Measurements from ENCODE around the gene CARD11. TPM values are rescaled to one million over a fixed set of nuclear protein-coding genes. Genes with fewer than 3 reads are reported as not detected.
A peak's percentile ranks its signal among the peaks of the same experiment; 100 is the strongest.

Gene CARD11
- total RNA-seq, 4 donors from 2014 or later: 0.24 to 0.38 (median 0.29) TPM; not detected in 1

DNA sequence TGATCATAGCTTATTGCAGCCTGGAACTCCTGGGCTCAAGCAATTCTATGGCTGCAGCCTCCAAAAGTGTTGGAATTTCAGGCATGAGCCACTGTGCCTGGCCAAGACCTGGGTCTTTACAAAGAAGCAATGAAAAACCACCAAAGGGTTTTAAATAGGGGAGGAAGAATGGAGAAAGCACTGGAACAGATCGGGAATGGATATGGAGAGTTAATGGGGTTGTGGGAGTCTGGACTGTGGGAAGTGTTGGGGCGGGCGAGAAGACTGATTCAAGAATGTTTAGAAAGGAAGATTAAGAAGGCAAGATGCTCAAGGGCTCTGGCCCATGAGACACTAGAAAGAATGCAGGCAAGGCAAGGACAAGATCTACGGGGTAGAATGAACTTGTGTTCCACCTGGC, 98.5 kb downstream of the CARD11 start:
- H3K27me3 ChIP-seq: peaks cover 24% of the 10 kb centered on the region
- H3K9me3 ChIP-seq: no peaks in the 10 kb centered on the region
- no peaks in the 10 kb centered on the region for H3K4me1 ChIP-seq
- no peak for TF ChIP-seq POLR2A (IDR thresholded peaks at IDR 0.05)
- no peak for TF ChIP-seq EP300 (IDR thresholded peaks at IDR 0.05)
- TF ChIP-seq POLR2AphosphoS5 (IDR thresholded peaks at IDR 0.05): no peak
- TF ChIP-seq, protein P1, sequence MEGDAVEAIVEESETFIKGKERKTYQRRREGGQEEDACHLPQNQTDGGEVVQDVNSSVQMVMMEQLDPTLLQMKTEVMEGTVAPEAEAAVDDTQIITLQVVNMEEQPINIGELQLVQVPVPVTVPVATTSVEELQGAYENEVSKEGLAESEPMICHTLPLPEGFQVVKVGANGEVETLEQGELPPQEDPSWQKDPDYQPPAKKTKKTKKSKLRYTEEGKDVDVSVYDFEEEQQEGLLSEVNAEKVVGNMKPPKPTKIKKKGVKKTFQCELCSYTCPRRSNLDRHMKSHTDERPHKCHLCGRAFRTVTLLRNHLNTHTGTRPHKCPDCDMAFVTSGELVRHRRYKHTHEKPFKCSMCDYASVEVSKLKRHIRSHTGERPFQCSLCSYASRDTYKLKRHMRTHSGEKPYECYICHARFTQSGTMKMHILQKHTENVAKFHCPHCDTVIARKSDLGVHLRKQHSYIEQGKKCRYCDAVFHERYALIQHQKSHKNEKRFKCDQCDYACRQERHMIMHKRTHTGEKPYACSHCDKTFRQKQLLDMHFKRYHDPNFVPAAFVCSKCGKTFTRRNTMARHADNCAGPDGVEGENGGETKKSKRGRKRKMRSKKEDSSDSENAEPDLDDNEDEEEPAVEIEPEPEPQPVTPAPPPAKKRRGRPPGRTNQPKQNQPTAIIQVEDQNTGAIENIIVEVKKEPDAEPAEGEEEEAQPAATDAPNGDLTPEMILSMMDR (IDR thresholded peaks at IDR 0.05): no peak
- no peak overlapping the region for H3K4me3 ChIP-seq
- 88% methylated on average over 4 of the region's 4 CpGs for WGBS
- DNase-seq (ENCODE audit: low spot score in 2 of 2): peak; percentile 4 to 15
- H3K27ac ChIP-seq: no peak overlapping the region
- H3K36me3 ChIP-seq: no peaks in the 10 kb centered on the region

DNA sequence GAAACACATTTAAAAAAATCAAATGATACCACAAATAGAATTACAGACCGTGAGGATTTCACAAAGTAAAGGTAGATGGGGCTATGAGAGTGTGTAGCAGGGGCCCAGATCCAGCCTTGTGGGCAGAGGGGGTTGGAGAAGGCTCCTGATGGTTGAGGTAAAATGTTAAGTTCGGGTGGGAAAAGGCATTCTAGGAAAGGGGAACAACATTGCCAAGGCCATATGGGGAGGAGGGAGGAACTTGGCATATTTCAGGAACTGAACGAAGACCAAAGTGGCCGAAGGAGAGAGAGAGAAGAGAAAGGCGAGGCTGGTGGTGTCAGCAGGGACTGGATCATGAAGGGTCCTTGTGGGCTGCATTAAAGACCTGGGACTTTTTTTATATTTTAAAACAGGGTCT, 98.9 kb downstream of the CARD11 start:
- 87% methylated on average over 5 of the region's 5 CpGs for WGBS

DNA sequence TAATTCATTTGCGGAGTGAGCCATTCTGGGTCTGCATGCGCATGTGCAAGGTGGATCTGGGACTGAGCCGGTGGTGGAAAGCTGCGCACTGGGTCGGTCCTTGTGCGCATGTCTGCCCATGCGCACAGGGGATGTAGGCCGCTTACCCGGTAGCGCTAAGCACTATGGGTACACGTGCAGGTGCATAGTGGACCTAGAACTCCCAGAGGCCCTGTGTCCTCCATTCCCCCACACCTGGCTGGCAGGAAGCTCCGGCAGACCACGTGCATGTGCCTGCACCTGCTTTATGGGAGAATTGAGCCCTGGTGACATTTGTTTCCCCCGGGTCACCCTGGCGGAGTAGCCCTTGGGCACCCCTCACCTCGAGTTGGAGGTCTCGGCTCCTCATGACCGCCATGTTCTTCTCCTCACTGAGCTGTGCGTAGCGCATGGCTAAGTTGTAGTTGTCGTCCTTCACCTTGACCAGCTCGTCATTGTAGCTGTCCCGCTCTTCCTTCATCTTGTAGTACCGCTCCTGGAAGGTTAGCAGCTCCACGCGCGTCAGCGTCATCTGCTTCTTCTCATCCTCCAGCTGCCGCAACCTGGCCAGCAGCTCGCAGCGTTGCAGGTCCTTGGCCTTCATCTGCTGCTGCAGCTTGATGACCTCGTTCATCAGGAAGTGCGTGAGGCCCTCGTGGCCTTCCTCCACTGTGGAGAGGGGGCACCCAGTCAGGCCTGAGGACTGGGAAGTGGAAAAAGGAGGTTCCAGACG, 99.6 kb downstream of the CARD11 start:
- Histone ChIP-seq H3K4me1 (no peaks in the 10 kb centered on the region), H3K4me3 (no peak overlapping the region), H3K9me3 (no peaks in the 10 kb centered on the region), H3K27ac (no peak overlapping the region), H3K36me3 (no peaks in the 10 kb centered on the region), H3K27me3 (peaks cover 32% of the 10 kb centered on the region)
- peak; percentile 43 to 65 for DNase-seq (ENCODE audit: low spot score in 2 of 2)
- no peak for TF ChIP-seq EP300 (IDR thresholded peaks at IDR 0.05)
- no peak for TF ChIP-seq POLR2AphosphoS5 (IDR thresholded peaks at IDR 0.05)
- TF ChIP-seq POLR2A (IDR thresholded peaks at IDR 0.05): no peak
- WGBS: 89% methylated on average over 35 of the region's 35 CpGs

More for the DNA sequence above, 98.9 kb downstream of the CARD11 start:
- no peak for TF ChIP-seq EP300 (IDR thresholded peaks at IDR 0.05)
- no peak for TF ChIP-seq POLR2AphosphoS5 (IDR thresholded peaks at IDR 0.05)
- TF ChIP-seq, protein P1 (IDR thresholded peaks at IDR 0.05): no peak
- no peaks in the 10 kb centered on the region for H3K9me3 ChIP-seq
- peaks cover 28% of the 10 kb centered on the region for H3K27me3 ChIP-seq
- peak; percentile 16 to 34 for DNase-seq (ENCODE audit: low spot score in 2 of 2)
- H3K27ac ChIP-seq: no peak overlapping the region
- no peaks in the 10 kb centered on the region for H3K4me1 ChIP-seq
- H3K36me3 ChIP-seq: no peaks in the 10 kb centered on the region
- H3K4me3 ChIP-seq: no peak overlapping the region

DNA sequence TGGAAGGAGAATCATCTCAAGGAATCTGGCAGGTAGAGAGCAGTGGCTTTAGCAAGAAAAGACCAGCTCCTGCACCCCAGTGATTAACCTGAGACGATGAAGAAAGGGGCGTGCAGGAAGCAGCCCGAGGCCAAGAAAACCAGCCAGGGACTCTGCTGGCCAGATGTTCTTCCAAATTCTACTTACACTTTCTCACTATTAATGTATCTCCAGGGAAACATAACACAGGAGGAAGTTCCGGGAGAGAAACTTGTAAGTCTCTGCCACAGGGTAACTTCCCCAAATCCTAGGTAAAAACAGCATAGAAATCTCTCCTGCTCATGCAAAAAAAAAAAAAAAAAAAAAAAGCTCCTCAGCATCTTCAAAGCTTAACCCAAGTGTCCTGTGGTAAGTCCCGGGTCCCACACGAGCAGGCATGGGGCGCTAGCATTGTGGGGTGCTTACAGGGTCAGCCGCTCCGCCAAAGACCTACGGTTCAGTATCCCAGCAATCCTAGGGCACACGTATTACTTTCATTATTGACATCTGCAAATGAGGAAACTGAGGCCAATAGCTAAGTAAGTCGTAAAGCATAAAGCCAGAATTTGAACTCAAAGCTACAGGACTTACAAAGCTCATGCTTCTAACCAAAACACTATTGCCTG, 102.3 kb downstream of the CARD11 start:
- Histone ChIP-seq H3K27me3 (peaks cover 56% of the 10 kb centered on the region), H3K27ac (no peak overlapping the region), H3K36me3 (no peaks in the 10 kb centered on the region), H3K4me3 (no peak overlapping the region), H3K9me3 (no peaks in the 10 kb centered on the region), H3K4me1 (no peaks in the 10 kb centered on the region)
- peak; percentile 38 to 53 for DNase-seq (ENCODE audit: low spot score in 2 of 2)
- TF ChIP-seq EP300 (IDR thresholded peaks at IDR 0.05): no peak
- no peak for TF ChIP-seq POLR2A (IDR thresholded peaks at IDR 0.05)
- no peak for TF ChIP-seq POLR2AphosphoS5 (IDR thresholded peaks at IDR 0.05)
- TF ChIP-seq, protein P1 (IDR thresholded peaks at IDR 0.05): no peak
- WGBS: 48% methylated on average over 12 of the region's 12 CpGs

DNA sequence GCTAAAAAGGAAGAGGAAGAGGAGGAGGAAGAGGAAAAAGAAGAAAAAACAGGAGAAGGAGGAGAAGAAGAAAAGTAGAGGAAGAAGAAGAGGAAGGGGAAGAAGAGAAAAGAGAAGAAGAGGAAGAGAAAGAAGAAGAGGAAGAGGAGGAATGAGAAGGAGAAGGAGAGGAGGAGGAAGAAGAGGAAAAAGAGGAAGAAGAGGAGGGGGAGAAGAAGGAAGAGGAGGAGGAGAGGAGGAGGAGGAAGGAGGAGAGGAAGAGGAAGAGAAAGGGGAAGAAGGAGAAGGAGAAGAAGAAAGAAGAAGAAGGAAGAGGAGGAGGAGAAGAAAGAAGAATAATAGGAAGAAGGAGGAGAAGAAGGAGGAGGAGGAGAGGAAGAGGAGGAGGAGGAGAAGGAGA, 103.2 kb downstream of the CARD11 start:
- DNase-seq (ENCODE audit: low spot score in 2 of 2): no peak
- Histone ChIP-seq H3K4me3 (no peak overlapping the region), H3K36me3 (no peaks in the 10 kb centered on the region), H3K4me1 (no peaks in the 10 kb centered on the region), H3K9me3 (no peaks in the 10 kb centered on the region), H3K27ac (no peak overlapping the region), H3K27me3 (peaks cover 64% of the 10 kb centered on the region)
- TF ChIP-seq POLR2A (IDR thresholded peaks at IDR 0.05): no peak

DNA sequence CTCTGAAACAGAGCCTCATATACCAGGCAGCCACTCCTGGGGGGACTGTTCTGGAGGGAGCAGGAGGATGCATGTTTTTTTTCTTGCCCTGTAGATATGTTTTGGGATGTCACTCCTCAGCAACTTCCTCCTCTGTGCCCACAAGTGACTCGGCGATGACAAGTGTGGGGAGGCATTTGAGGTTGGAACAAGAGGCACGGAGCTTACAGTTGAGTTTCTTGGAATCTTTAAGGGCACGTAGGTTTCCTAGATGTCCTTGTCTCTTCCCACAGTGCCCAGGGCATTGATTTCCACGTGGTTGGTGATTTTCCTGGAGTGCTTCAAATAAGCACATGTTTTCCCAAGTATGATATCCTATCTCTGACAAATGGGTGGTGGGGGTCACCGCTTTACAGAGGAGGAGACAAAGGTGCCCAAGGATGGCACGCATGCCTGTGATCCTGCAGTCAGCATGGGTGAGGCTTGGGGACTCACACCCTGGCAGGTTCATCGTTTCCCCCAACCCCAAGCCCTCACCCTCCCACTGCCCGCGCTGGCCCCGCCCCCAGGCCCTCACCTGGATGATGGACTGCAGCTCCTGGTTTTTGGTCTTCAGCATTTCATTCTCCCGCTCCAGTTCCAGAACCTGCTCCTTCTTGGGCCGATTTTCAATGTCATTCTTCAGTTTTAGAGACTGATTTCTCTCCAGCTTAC, 104.3 kb downstream of the CARD11 start:
- no peaks in the 10 kb centered on the region for H3K9me3 ChIP-seq
- H3K27me3 ChIP-seq: peaks cover 68% of the 10 kb centered on the region
- DNase-seq (ENCODE audit: low spot score in 2 of 2): peak; percentile 41 to 66
- 86% methylated on average over 13 of the region's 13 CpGs for WGBS
- H3K36me3 ChIP-seq: no peaks in the 10 kb centered on the region
- no peak overlapping the region for H3K4me3 ChIP-seq
- no peaks in the 10 kb centered on the region for H3K4me1 ChIP-seq
- H3K27ac ChIP-seq: no peak overlapping the region
- TF ChIP-seq EP300 (IDR thresholded peaks at IDR 0.05) (no peak), POLR2AphosphoS5 (IDR thresholded peaks at IDR 0.05) (no peak), POLR2A (IDR thresholded peaks at IDR 0.05) (no peak)
- TF ChIP-seq, protein P1 (IDR thresholded peaks at IDR 0.05): no peak

Data from suprapubic skin (tissue), 4 donors.